Dermis lymphatic vessel endothelial cell (primary cell): Measurements from ENCODE around the gene CYP27C1. TPM values are rescaled to one million over a fixed set of nuclear protein-coding genes. Genes with fewer than 3 reads are reported as not detected.

ENCODE experiments used
- total RNA-seq: library from RNA; depleted of rRNA; stranded (reverse); fragments of >200 nt; gene quantifications from 2 replicates; pipeline ENCODE4 v1.2.1, GENCODE V29; 2014

CYP27C1 gene
- total RNA-seq: 0.11 TPM in 1 of 2 replicates, not detected in the other

DNA sequence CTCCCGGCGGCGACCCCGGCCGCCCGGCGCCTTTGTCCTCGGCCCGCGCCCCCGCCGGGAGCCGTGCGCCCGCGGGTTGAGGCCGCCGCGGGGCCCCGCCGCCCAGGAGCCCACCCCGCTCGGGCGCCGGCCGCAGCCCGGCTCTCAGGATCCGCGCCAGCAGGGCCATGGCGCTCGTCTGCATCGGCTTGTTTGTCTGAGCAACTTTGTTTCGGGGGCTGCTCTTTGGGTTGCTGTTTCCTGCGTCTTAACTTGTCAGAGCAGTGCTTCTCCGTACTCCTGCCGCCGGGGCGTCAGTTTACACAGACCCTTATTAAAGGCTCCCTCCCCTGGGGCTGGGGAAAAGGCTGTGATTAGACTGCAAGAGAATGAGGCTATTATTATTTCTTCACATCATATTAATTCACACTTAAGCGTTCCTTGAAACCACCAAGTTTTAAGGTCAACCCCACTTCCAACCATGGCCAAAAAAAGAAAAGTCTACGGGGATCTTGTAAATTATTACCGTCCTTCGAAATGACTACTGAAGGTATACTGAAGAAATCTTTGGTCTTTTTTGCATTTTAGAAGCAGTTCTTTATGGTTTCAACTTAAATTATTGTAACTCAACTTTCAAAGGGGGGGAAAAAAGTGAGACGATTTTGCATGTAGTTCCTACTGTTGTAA is at the start of gene CYP27C1:
Gene CYP27C1, minus strand, starts transcription at position 198 of the 666 bp plus-strand sequence. Its CDS starts 29 bp downstream, at position 169.

Other genes with a start within 250 kb of the CYP27C1 start
- 25.7 and 27.0 TPM in 2 replicates for gene BIN1, start 113.1 kb downstream of the CYP27C1 start, total RNA-seq
- gene ERCC3, start 73.8 kb upstream of the CYP27C1 start, total RNA-seq: 28.6 and 31.3 TPM in 2 replicates
- 19.9 and 24.8 TPM in 2 replicates for gene MAP3K2, start 167.7 kb upstream of the CYP27C1 start, total RNA-seq
- 0.11 and 0.52 TPM in 2 replicates for gene PROC, start 198.1 kb upstream of the CYP27C1 start, total RNA-seq